NCI-H2107 treated with DMSO at 0.1 percent for 48 hours (cell line): ENCODE data around the gene EXOC5.

Experiments
- DNase-seq: peaks from one replicate; lab custom pipeline; 2025; ENCODE audit not compliant: unreplicated experiment; lab: John Stamatoyannopoulos, UW

Gene EXOC5, protein sequence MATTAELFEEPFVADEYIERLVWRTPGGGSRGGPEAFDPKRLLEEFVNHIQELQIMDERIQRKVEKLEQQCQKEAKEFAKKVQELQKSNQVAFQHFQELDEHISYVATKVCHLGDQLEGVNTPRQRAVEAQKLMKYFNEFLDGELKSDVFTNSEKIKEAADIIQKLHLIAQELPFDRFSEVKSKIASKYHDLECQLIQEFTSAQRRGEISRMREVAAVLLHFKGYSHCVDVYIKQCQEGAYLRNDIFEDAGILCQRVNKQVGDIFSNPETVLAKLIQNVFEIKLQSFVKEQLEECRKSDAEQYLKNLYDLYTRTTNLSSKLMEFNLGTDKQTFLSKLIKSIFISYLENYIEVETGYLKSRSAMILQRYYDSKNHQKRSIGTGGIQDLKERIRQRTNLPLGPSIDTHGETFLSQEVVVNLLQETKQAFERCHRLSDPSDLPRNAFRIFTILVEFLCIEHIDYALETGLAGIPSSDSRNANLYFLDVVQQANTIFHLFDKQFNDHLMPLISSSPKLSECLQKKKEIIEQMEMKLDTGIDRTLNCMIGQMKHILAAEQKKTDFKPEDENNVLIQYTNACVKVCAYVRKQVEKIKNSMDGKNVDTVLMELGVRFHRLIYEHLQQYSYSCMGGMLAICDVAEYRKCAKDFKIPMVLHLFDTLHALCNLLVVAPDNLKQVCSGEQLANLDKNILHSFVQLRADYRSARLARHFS

DNA sequence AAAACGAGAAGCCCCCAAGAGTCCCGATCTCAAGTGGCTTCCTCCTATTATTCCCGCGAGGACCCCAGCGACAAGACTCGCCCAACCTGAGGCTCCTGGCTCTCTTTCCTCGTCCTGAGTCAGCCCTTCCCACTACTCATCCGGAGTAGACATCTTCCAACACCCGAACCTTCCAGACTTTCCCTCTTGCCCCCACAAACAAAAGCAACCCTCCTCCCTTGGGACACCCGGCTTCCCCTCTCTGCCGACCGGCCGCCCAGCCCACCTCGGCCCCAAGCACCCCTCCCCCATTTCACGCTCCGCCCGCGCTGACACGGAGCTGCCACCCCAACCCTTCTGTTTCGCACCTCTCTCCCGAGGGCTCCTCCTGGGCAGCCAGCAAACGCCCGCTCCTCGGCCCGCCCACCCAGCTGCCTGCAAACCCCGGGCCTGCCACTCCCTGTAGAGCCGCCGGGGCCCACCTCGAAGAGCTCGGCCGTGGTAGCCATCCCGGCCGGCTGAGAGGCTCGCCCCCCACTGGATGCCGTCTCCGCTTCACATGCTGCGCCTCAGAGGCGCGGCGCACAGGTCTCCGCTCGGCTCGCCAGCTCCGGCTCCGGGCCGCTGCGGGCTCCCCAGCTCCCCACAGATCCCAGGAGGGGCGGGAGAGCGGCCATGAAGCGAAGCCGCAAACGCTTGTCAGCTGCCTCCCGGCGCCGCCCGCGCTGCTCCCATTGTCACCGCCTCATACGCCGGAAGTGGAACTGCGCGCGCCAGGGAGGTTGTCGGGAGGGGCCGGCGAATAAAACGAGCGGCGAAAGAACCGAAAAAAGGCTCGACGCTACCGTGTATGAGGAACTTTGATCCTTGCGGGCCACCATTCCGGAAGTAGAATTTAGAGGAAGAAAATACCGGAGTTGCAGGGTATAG, at the start of gene EXOC5, which contains the start of gene AP5M1:
TSS of gene EXOC5 (minus strand) at position 745 of the 909 bp plus-strand sequence. CDS start at position 488, 257 bp downstream.
TSS of gene AP5M1 (plus strand) at position 811 of the 909 bp plus-strand sequence. CDS start 344 bp downstream, outside the sequence.
- peak; percentile 95 for DNase-seq

DNA sequence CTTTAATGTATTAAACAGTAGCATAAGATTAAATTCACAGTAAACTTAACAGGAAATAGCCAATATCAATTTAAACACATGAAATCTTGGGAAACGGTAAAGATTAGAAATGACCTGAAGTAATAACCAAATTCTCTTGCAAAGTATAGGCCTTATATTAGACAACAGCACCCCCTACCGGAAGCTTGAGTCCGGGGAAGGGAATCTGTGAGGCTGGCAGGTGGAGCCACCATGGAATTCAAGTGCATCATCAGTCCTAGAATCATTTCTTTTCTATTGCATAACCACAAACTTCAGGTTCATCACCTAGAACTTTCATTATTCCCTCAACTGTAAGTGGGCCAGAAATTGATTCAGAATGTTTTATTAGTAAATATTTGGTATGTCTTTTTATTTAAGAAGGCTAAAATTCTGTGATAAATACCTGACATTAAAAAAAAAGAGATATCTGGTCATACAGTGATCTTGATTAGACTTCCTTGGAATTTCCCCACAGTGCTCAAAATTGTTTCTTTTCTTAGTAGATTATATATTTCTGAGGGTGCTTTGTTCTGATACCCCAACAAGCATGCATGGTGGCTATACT, 48.6 kb upstream of the EXOC5 start:
- peak; percentile 94 for DNase-seq

DNA sequence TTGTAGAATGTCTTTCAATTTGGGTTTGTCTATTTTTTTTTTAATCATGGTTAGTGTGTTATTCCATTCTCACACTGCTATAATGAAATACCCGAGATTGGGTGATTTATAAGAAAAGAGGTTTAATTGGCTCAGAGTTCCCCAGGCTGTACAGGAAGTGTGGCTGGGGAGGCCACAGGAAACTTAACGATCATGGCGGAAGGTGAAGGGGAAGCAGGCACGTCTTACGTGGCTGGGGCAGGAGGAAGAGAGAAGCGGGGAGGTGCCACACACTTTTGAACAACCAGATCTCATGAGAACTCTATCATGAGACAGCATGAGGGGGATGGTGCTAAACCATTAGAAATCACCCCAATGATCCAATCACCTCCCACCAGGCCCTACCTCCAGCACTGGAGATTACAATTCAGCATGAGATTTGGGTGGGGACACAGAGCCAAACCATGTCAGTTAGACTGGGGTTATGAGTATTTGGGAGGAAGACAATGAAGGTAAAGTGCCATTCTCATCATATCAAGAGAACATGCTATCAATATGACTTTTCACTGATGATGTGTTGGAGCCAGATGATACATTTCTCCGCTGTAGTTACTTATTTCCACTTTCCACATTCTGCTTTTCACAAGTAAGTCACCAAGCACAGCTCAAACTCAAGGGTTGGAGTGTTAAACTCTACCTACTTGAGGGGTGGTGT, 45.8 kb upstream of the EXOC5 start:
- DNase-seq, result no peak

DNA sequence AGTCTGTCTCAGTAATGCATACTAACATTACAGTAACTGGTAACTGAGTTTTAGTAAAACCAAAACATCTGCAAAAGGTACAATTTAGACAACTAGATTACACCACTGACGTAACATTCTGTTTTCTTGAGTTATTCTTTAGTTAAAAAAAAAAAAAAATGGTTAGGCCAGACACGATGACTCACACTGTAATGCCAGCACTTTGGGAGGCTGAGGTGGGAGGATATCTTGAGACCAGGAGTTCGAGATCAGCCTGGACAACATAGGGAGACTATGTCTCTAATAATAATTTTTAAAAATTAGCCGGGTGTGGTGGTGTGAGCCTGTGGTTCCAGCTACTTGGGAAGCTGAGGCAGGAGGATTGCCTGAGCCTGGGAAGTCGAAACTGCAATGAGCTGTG, 34.2 kb upstream of the EXOC5 start:
- no peak for DNase-seq

DNA sequence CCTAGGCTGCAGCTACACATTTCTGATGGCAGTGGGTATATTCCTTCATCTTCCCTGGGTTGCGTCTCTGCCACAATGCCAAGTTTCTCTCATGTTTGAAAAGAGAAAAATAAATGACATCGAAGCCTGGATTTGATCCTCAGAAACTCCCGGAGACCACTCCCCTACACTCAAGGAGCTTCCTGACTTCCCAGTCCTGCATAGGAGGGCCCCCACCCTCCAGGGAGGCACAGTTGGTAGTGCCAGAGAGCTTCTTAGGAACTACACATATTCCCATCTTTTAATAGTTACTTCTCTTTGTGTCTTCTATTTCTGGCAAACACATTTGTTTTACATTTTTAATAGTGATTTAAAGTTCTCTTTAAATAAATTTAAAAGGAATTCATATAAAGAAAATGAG, 30.8 kb upstream of the EXOC5 start:
- no peak for DNase-seq

DNA sequence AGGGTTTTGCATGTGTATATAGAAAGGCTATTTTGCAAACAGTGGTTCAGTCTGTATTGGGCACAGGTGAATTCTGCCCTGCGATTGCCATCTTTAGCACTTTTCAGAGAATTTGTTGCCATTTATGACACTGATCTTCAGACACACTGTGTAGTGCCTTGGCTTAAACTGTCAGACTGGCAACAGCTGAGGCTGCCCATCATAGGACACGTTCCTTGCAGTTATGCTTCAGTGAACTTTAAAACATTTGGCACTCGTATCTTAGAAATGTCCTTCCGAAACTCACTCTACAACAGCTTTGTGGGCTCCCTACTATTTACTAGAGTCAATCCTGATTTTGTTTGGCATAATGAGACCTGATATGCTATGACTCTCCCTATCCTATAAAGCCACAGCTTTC, 29.1 kb upstream of the EXOC5 start:
- no peak for DNase-seq

DNA sequence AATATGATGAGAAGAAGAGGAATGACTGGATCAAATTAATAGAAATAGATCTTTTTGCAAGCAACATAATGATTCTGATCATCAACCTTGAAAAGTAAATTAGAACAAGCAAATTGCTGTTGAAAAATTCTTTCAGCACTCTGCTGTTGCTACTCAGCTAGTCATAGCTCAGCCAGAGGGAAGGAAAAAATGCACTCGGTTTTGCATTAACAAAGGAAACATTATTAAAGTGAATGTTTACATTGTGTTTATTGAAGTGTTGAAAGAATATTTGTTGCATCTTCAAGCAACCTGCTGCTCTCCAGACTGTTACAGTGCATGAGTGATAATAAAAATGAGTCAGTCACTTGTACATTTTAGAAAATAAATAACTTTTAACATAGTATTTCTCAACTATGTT, 26.5 kb upstream of the EXOC5 start:
- DNase-seq, result no peak

DNA sequence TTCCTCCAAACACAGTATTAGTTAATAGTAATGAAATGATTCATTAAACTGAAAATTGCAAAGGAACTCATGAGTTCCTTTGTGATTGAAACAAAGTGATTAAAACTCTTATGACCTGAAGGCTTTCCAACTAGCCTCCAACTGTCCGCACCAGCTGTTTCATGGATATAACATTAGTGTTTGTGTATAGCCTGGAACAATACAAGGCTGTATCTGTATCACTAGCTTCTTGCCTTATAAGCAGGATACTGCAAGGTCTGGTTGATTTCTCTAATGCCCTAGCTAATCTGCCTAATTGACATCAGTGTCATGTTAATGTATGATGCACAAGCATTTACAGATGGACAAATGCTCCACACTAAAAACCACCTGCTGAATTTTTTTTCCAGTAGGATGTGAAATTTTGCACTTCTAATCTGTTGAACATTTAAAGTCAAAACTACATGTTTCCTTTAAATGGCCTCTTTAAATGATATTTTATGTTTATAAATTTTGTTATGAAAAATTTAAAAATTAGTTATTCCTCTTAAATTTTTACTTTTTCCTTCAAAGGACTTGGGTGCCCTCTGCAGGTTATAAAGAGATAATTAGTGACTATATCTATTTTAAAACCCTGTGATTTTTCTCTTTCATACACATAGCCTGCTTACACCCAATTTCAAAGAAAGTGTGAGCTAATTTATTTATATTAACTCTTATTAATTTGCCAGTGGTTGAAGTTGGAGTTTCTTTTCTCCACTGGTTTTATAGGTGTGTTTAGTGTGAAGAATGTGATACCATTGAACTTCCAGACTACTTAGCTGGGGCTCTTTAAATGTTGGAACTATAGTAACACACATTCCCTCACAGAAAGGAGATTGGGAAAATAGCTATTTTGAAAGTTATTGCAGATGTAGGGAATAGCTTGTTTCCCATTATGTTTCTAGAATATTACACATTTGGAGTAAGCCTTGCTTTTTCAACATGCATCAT, 25.4 kb upstream of the EXOC5 start:
- DNase-seq, result no peak

DNA sequence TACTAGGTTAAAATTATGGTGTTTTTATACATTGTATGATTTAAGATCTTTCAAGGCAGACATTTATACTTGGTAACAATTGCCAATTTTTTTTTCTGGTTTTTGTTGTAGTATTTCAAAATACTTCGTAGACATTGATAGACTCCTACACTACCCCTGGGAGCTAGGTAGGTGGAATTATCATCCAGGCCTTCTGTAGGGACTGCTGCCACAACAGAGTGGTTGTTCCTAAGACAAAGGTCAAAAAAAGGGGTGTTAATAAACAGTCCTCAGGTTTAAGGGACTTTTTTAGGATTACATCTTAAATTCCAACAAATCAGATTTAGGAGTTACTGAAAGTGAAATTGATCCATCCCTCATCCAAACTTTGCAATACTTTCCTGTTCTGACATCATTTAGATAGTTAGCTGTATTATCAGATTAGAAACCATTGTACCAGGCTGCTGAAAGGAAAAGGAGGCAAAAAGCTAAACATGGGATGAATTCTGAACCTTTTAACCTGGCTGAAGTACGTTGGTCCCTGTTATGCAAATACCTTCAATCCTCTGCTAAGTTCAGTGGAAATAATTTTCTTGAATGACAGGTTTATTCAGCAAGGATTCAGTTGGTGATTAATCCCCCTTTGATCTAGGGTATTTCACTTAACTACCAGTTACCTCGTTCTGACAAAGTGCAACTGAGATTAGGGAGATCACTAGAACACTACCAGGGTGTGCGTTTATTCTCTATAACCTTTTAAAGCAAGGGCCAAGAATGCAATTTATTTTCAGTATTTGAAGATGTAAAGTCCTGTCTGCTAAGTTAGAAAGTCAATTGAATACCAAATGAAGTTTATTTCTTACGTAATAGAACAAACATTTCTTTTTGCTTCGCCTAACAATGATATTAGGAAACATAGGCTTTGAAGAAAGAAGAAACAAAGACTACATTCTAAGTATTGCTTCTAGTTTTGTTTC, 23.3 kb upstream of the EXOC5 start:
- no peak for DNase-seq

DNA sequence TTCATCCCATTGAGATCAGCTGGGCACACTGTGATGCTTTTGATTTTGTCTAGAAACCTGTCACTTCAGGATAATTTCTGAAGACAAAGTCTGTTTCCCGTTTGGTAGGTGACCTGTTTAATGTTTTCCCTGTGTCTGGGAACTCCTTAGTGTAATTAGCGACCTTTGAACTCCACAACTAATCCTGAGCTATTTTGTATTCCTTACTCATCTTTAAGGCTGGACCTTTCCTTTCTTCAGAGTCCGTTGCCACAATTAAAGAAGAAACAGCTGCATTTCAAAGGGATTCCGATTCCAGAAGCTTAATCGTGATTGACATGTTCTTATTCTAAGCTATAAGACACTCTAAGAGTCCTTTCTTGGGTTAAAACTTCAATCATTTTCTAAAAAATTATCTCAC, 22.0 kb upstream of the EXOC5 start:
- no peak for DNase-seq

DNA sequence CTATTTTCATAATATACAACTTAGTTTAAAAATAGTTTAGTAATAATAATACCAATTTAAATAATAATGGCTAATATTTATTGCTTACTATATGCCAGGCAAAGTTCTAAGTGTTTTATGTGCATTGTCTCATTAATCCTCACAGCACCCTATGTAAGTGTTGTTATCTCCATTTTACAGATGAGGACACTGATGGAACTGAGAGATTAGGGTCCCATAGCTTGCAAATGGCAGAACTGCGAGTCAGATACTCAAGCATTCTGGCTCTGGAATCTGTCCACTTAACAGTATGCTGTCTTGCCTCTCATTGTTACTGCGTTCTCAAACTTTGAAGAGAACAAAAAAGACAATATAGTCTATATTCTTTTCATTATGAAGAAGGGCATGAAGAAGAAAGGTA, 19.0 kb upstream of the EXOC5 start:
- no peak for DNase-seq

DNA sequence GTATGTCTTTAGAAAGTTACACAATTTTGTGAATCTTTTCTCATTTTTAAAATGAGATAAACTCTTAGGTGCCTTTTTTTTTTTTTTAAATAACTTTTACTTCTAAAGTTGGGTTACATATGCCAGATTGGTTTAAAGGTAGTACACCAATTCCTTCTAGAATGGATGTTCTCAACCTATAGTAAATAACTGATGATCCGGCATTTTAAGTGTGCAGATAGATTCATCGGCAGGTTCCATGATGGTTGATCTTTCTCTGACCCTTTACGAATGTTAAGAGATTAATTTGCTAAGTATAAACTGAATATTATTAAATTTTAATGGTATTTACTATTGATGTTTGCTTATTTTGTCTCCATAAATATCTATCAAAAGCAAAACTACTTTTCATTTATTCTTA, 8.4 kb upstream of the EXOC5 start:
- no peak for DNase-seq

DNA sequence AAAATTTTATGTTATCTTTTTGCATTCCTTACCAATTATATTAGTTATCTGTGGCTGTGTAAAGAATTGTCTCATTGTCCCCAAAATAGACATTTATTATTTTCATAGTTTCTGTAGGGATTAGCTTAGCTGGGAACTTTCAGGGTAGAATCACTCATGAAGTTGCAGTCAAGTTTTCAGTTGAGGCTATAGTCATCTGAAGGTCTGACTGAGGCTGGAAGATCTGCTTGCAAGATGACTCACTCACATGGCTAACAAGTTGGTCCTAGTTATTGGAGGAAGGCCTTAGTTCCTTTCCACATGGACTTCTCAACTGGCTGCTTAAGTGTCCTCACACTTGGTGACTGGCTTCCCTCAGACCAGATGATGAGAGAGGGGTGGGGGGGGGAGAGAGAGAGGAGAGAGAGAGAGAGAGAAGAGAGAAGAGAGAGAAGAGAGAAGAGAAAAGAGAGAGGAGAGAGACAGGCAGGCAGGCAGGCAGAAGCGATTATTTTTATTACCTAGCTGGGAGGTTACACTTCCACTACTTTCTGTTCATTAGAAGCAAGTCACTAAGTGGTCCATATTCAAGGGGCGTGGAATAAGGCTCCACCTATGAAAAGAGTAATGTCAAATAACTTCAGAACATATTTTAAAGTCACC, 6.4 kb upstream of the EXOC5 start:
- no peak for DNase-seq

DNA sequence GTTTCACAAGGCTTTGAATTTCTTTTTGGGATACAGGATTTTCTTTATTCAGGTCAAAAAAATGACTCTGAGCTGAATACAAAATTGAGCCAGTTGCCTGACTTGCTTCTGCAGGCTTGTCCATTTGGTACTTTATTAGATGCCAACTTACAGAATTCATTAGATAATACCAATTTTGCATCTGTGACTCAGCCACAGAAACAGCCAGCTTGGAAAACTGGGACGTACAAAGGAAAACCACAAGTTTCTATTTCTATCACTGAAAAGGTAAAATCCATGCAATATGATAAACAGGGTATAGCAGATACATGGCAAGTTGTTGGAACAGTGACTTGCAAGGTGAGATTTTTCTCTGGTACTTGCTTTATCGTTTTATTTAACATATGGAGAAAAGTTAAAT, 5.8 kb upstream of the EXOC5 start:
- DNase-seq, result no peak

DNA sequence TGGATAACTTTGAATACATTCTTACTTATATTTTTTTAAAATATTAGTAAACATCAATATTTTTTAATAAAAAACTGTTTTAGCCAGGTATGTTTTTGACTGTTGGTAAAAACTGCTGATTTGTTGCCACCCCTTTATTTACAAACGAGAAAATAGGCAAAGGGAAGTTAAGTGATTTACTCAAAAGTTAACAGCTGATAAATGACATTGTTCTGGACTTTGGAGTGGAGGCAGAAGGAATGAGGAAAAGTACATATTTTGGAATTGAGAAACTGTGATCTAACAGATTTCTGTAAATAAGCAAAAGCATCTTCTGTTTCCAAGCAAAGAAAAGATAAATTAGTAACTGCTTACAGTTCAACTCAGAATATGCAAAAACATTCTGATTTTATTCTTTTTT, 4.5 kb upstream of the EXOC5 start:
- no peak for DNase-seq

DNA sequence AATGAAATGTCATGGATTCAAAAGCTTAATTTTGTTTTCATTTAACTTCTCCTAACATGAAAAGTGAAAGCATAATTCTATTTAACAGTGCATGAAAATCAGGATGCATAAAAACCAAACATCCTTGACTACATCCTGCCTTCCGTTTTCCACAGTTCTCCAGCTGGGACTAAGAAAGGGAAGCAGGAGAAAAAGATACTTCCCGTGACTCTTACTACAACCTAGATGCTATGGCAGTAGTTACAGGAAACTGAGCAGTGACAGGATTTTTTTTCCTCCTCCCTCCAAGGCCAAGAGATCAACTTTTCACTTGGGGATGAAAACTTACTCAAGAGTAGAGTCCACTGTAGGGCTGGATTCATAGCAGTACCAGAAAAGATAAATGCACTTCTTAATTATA, 2.6 kb downstream of the EXOC5 start:
- no peak for DNase-seq

DNA sequence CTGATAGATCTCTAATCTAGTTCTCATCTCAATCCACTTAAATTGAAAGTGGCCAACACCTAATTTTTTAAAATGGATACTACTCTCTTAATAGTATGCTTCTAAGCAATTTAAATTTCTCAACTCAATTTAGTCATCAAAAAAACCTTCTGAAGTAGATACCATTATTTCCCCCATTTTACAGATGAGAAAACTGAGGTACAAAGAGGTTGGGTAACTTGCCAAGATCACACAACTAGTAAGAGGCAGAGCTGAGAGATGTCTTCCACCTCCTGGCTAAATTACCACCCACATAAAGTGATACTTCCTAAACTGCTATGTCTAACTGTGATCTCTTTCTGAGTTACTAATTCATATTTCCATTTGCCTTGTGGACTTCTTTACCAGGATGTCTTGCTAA, 6.6 kb downstream of the EXOC5 start:
- no peak for DNase-seq

DNA sequence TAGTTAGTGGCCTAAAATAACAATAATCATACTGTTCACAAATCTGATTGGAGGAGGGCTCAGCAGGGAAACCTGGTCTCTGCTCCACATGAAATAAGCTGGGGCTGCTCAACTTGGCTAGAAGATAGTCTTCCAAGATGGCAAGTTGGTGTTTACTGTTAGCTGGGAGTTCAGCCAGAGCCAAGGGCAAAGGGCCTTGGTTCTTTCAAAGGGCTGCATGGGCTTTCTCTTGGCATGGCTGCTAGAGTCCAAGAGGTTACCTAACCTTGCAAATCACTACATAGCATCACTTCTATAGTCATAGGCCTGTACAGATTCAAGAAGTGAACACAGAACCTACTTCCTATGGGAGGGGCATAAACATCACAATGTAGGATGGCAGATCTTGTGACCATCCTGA, 7.1 kb downstream of the EXOC5 start:
- DNase-seq, result no peak
